Measurements from ENCODE around the gene MACROD2. TPM values are rescaled to one million over a fixed set of nuclear protein-coding genes. Genes with fewer than 3 reads are reported as not detected.

The MACROD2 gene
- total RNA-seq, 2 donors from 2014 or later = not detected

DNA sequence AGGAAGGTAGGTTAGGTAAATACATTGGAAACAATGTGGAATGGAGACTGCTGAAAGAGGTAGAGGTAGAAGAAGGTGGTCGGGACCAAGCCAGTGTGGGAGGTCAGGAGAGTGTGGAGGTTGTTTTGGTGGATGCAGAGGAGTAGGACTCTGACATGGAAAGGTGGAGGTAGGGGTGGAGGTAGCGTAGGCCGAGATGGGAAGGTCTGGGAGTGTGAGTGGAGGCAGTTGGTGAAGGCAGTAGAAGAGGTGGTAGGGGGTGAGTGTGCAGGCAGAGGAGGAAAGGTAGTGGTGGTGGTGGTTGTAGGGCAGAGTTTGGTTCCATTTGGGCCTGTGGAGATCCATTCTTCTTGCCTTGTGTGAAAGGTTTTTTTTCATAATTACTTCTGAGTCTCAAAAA, 941.7 kb downstream of the MACROD2 start:
- H3K27ac Mint-ChIP-seq = no peak overlapping the region
- H3K9me3 Mint-ChIP-seq = peaks cover 28% of the 10 kb centered on the region
- no peaks in the 10 kb centered on the region for H3K27me3 Mint-ChIP-seq
- no peaks in the 10 kb centered on the region for H3K36me3 Mint-ChIP-seq (ENCODE audit: low read depth)
- ATAC-seq (replicated peaks) = no peak
- no peak overlapping the region for H3K4me3 Mint-ChIP-seq
- H3K4me1 Mint-ChIP-seq = no peaks in the 10 kb centered on the region

DNA sequence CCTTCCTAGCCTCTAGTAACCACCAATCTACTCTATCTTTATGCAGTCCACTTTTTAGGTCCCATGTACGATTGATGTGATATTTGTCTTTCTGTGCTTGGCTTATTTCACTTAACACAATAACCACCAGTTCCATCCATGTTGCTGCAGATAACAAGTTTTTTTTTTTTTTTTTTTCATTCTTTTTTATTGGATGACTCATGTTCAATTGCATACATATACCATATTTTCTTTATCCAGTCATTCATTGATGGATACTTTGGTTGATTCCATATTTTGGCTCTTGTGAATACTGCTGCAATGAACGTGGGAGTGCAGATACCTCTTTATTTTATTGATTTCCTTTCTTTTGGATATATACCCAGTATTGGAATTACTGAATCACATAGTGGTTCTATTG, 942.5 kb downstream of the MACROD2 start:
- Mint-ChIP-seq H3K4me1 (no peaks in the 10 kb centered on the region), H3K4me3 (no peak overlapping the region), H3K27ac (no peak overlapping the region), H3K9me3 (peaks cover 35% of the 10 kb centered on the region), H3K36me3 (ENCODE audit: low read depth) (no peaks in the 10 kb centered on the region), H3K27me3 (no peaks in the 10 kb centered on the region)
- ATAC-seq (replicated peaks) = no peak

DNA sequence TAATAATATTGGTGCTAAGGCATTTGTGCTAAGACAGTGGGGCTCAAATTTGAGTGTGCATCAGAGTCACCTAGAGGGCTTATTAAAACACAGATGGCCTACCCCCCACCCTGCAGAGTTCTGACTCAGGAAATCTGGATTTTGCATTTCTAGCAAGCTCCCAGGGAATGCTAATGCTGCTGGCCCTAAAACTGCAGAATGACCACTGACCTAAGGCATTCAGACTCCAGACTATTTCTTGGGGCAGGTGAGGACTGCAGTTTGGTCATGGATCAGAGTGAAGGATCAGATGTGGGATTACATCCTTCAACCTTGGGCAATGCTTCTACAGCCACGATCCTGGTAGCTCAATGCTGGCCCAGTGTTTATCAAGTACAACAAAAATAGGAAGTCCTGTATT, 952.2 kb downstream of the MACROD2 start:
- Mint-ChIP-seq H3K36me3 (ENCODE audit: low read depth) (no peaks in the 10 kb centered on the region), H3K4me3 (no peak overlapping the region), H3K27ac (no peak overlapping the region), H3K4me1 (no peaks in the 10 kb centered on the region), H3K9me3 (peaks cover 12% of the 10 kb centered on the region), H3K27me3 (no peaks in the 10 kb centered on the region)
- no peak for ATAC-seq (replicated peaks)

DNA sequence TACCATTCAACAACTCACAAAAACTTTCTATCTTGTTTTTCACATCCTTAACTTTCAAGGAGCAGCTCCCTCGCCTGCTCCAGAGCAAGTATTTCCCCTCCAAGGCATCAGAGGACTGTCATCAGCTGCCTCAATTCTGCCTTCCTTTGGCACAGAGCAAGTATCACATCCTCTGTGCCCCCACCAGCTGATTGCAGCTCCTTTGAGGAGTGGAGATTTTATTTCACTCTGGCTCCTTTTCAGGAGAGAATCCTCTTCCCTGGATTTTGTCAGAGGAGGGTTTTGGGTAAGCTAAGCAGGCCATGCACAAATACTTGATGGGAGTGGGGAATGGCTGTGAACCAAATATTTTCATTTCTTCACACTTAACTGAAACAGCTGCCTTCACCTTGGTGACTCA, 952.6 kb downstream of the MACROD2 start:
- Mint-ChIP-seq H3K27ac (no peak overlapping the region), H3K36me3 (ENCODE audit: low read depth) (no peaks in the 10 kb centered on the region), H3K9me3 (peaks cover 8% of the 10 kb centered on the region), H3K4me3 (no peak overlapping the region), H3K27me3 (no peaks in the 10 kb centered on the region), H3K4me1 (no peaks in the 10 kb centered on the region)
- no peak for ATAC-seq (replicated peaks)

DNA sequence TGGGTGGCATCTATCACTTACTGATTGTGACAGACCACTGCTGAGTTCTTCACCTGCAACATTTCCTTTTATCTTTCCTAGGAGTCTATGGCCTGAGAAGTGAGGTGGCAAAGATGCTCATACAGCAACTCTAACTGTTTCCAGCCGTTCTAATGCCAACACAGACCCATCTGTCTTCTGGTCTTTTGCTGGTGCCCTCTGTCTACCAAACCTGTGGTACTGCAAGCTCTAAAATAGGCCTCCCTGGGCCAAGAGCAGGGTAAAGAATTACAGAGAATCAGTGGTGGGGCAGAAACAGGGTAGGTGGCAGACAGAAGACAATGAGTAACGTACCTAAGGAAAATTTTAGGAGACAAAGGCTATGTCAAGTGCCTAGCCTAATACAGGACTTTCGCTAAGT, 953.1 kb downstream of the MACROD2 start:
- ATAC-seq (replicated peaks) = no peak
- Mint-ChIP-seq H3K27me3 (no peaks in the 10 kb centered on the region), H3K9me3 (peaks cover 8% of the 10 kb centered on the region), H3K4me1 (no peaks in the 10 kb centered on the region), H3K27ac (no peak overlapping the region), H3K36me3 (ENCODE audit: low read depth) (no peaks in the 10 kb centered on the region), H3K4me3 (no peak overlapping the region)

DNA sequence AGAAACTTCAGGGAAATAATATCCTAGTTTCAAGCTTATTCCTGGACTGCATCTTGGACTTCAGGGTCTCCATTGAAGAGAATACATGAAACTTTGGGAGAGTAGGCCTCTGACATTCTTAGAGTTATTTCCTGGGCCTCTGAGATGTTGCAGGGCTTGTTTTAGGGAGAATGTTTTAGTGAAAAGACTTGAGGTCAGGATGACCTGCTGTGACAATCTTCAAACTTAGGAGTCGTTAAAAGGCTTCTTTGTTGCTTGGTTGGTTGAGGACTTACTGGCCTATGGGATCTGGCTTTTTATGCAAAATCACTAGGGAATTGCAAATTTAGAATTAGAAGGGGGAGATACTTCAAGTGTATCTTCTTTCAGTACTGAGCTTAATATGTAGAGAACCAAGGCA, 955.3 kb downstream of the MACROD2 start:
- peaks cover 7% of the 10 kb centered on the region for H3K9me3 Mint-ChIP-seq
- H3K27ac Mint-ChIP-seq = no peak overlapping the region
- ATAC-seq (replicated peaks) = no peak
- no peaks in the 10 kb centered on the region for H3K36me3 Mint-ChIP-seq (ENCODE audit: low read depth)
- H3K4me1 Mint-ChIP-seq = no peaks in the 10 kb centered on the region
- H3K27me3 Mint-ChIP-seq = no peaks in the 10 kb centered on the region
- no peak overlapping the region for H3K4me3 Mint-ChIP-seq

DNA sequence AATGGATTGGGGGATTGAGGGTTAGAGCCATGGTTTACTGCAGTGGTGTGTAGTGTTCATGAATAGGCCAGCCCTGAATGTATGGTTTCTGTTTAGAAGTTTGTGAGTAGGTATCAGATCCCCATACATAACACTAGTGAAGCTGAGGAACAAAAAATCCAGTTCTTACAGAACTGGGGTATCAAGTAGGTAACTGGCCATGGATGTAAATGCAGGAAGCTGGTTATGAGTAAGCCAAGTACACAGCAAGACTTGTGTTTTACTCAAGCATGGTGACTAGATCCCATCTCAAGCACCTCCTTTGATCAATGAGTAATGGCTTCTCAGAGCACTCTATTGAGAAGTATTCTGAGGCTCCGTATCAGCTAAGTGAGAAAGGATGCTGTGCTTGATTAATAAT, 955.8 kb downstream of the MACROD2 start:
- Mint-ChIP-seq H3K36me3 (ENCODE audit: low read depth) (no peaks in the 10 kb centered on the region), H3K27ac (no peak overlapping the region), H3K4me3 (no peak overlapping the region), H3K9me3 (peaks cover 7% of the 10 kb centered on the region), H3K27me3 (no peaks in the 10 kb centered on the region), H3K4me1 (no peaks in the 10 kb centered on the region)
- no peak for ATAC-seq (replicated peaks)

DNA sequence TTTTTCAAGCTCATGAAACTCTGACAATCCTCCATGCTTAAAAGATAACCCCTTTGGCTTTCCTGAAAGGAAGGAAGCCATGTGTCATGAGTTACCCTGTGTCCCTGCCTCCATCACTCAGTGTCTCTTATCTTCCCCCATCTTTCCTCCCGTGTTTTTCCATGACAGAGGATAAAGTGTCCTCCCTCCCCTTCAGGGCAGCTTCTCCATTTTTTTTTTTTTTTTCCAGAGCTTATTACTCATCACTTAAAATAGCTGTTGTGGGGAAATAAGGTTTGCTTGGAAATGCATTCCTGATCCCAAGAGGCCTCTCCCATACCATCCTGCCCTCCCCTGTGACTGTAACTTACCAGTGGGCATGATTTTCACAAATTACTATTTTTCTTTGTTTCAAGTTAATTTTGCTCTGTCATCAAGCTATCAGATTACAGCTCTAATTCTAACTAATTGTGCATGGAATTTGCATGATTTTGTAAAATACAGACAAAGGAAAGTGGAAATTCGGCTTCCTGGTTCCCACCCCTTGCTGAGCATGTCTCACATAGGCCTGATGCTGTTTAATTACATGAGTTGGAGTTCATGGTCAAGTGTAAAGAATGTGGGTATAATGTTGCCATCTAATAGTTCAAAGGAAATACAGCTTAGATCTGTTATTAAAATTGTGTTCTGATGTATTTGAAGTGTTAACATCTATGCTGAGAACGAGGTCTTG, 956.5 kb downstream of the MACROD2 start:
- no peaks in the 10 kb centered on the region for H3K36me3 Mint-ChIP-seq (ENCODE audit: low read depth)
- H3K27ac Mint-ChIP-seq = no peak overlapping the region
- H3K27me3 Mint-ChIP-seq = no peaks in the 10 kb centered on the region
- H3K4me1 Mint-ChIP-seq = no peaks in the 10 kb centered on the region
- ATAC-seq (replicated peaks) = no peak
- no peak overlapping the region for H3K4me3 Mint-ChIP-seq
- H3K9me3 Mint-ChIP-seq = peaks cover 7% of the 10 kb centered on the region

DNA sequence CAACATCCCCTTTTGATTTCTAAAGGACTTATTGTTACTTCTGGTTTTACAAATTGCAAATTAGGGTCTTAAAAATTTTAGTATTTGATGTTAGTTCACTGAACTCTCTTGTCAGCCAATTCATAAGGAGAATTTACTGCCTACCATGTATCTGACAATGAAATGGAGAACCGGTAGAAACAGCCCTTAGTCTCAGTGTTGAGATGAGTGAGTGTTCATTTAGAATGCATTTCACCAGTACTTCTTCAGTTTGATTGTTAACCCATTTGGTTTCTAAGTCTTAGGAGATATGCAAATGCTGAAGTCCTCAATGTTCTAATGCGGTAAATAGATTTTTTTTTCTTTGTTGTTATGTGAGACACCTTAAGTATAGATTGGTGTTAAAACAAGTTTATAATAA, 958.4 kb downstream of the MACROD2 start:
- Mint-ChIP-seq H3K4me3 (no peak overlapping the region), H3K27me3 (no peaks in the 10 kb centered on the region), H3K4me1 (no peaks in the 10 kb centered on the region), H3K9me3 (peaks cover 10% of the 10 kb centered on the region), H3K36me3 (ENCODE audit: low read depth) (no peaks in the 10 kb centered on the region), H3K27ac (no peak overlapping the region)
- ATAC-seq (replicated peaks) = no peak

DNA sequence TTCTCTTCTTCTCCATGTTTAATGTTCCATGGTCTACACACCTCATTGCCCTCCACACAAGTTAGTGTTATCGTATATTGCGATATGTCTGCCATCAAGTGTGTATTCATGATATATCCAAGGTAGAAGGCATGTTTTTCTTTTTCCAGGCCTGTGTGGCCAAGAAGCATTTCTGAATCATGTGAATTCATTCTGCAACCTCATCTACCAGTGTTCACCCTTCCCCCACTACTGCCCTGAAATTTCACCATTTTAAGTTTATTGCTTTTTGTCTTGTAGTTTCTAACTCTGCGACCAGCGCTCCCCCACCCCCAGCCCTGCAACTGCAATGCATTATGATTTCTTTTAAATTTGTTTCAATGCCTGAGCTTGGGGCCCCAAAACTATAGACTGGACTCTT, 960.1 kb downstream of the MACROD2 start:
- H3K9me3 Mint-ChIP-seq = peaks cover 19% of the 10 kb centered on the region
- H3K4me3 Mint-ChIP-seq = no peak overlapping the region
- peak; percentile 31 for ATAC-seq (replicated peaks)
- no peaks in the 10 kb centered on the region for H3K27me3 Mint-ChIP-seq
- no peaks in the 10 kb centered on the region for H3K36me3 Mint-ChIP-seq (ENCODE audit: low read depth)
- H3K27ac Mint-ChIP-seq = no peak overlapping the region
- no peaks in the 10 kb centered on the region for H3K4me1 Mint-ChIP-seq

DNA sequence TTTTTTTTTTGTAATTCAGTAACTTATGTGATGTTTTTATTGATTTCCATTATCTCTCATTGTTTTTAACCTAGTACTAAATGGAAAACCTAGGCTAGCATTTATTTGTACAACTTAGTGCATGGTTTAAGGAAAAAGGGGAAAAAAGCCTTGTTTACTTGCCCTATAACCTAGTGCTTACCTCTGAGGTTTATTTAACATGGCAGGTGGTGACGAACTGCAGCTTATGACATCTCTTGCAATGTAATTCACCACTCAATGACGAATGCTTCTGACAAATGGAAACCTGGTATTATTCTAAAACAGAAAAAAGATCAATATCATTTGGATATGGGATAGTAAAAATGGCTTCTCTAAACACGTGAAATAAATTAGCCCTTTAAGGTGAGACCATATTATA, 960.7 kb downstream of the MACROD2 start:
- Mint-ChIP-seq H3K4me1 (no peaks in the 10 kb centered on the region), H3K27ac (no peak overlapping the region), H3K4me3 (no peak overlapping the region), H3K36me3 (ENCODE audit: low read depth) (no peaks in the 10 kb centered on the region), H3K27me3 (no peaks in the 10 kb centered on the region), H3K9me3 (peaks cover 17% of the 10 kb centered on the region)
- no peak for ATAC-seq (replicated peaks)

DNA sequence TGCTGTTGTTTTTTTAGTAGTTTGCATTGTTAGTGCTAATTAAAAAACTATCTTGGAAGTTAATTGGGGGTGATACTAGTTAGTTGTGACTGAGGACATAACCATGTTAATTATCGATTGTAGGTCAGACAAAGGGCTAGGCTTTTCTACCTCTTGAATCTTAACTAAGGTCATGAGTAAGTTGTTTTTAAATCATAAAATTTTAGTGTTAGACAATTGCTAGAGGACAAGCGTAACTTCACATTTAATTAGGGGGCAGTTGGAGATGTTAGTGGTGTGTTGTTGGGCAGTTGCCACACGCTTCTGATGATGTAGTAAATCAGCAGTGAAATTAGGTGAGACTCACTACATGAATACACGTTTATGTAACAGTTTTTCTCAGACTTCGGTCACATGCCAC, 961.2 kb downstream of the MACROD2 start:
- Mint-ChIP-seq H3K27me3 (no peaks in the 10 kb centered on the region), H3K4me1 (no peaks in the 10 kb centered on the region), H3K27ac (no peak overlapping the region), H3K4me3 (no peak overlapping the region), H3K9me3 (peaks cover 16% of the 10 kb centered on the region), H3K36me3 (ENCODE audit: low read depth) (no peaks in the 10 kb centered on the region)
- ATAC-seq (replicated peaks) = no peak

DNA sequence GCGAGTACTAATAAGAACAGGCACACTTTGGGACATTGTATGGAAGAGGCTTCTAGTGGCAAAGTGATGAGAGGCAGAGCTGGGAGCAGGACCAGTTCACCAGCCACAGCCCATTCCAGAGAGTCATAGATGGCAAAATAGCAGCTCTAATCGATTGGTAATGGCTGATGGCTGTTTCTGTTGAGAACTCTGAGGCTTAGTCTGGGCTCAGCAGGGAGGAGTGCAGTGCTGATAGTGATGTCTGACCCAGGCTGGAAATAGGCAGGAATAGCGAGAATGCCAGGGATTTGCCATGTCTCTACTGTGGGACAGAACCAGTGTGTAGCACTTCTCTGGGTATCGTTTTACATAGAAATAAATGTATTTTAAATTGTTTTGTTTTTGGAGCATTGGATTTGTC, 962.1 kb downstream of the MACROD2 start:
- ATAC-seq (replicated peaks) = no peak
- Mint-ChIP-seq H3K27ac (no peak overlapping the region), H3K36me3 (ENCODE audit: low read depth) (no peaks in the 10 kb centered on the region), H3K4me1 (no peaks in the 10 kb centered on the region), H3K27me3 (no peaks in the 10 kb centered on the region), H3K9me3 (peaks cover 22% of the 10 kb centered on the region), H3K4me3 (no peak overlapping the region)

DNA sequence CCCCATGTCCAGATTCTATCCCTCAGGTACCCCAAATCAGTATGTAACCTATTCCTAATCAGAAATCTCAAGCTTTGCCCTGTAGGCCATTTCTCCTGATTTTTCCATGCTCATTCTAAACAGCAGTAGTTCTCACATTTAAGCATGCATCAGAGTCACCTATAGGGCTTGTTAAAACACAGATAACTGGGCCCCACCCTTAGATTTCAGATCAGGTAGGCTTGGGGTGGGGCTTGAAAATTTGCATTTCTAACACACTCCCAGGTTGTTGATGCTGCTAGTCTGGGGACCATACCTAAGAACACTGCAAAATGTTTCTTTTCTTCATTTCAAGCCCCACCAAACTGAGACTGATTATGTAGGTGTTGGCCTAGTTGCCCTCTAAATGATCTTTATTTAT, 963.3 kb downstream of the MACROD2 start:
- no peak overlapping the region for H3K4me3 Mint-ChIP-seq
- H3K36me3 Mint-ChIP-seq (ENCODE audit: low read depth) = no peaks in the 10 kb centered on the region
- H3K27ac Mint-ChIP-seq = no peak overlapping the region
- peaks cover 24% of the 10 kb centered on the region for H3K9me3 Mint-ChIP-seq
- no peaks in the 10 kb centered on the region for H3K27me3 Mint-ChIP-seq
- no peaks in the 10 kb centered on the region for H3K4me1 Mint-ChIP-seq
- ATAC-seq (replicated peaks) = no peak

DNA sequence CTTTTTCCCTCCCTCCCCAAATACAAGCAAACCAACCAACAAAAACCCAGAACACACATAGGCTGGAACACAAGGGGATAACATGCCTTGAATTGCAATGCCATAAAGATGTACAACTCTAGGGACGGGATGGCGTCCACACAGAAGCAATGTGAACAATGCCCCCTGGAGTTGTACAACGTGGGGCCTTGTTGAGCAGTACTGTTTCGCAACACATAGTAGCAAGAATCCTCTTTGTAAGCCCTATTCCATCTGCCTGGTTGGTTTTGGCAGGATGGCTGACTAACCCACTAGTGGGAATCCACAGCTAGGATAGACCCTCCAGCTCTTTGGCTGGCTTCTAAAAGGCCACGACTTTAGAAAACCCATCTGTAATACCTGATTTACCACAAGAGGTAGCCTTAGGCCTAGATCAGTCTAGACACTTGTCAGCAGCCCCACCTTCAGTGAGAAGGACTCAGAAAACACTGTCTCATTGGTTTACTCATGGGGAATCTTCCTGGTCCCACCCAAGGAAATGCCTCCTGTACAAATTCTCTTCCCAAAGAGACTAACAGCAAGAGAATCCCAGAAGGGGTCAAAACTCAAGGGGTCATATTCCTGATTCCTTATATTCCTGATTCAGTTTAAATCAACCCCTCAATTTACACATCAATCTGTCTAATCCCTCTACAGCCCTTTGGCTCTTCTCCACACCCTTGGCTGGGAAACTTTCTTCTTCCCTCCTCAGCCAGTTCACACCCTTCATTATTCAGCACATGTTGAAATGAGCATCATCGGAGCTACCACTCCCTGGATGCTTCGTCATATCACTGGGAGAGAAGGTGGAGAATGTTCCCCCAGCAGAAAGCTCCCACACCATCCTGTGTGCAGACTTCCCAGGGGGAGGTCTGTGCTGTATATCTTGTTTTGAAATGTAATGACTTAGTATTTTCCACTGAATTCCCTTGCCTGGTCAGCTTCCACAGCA, 964.5 kb downstream of the MACROD2 start:
- H3K4me3 Mint-ChIP-seq = no peak overlapping the region
- no peaks in the 10 kb centered on the region for H3K4me1 Mint-ChIP-seq
- peaks cover 26% of the 10 kb centered on the region for H3K9me3 Mint-ChIP-seq
- no peaks in the 10 kb centered on the region for H3K36me3 Mint-ChIP-seq (ENCODE audit: low read depth)
- no peaks in the 10 kb centered on the region for H3K27me3 Mint-ChIP-seq
- no peak for ATAC-seq (replicated peaks)
- no peak overlapping the region for H3K27ac Mint-ChIP-seq
